GM12865 (cell line): Measurements from ENCODE around the gene EXOC4.

Experiments used
- DNase-seq: peaks from one replicate; pipeline ENCODE4 v3.0.0; 2010; ENCODE audit warnings: low read depth
- H3K4me3 ChIP-seq: 2 replicates; pipeline ENCODE4 v1.5.1; 2011; ENCODE audit warnings: mild to moderate bottlenecking, low read depth, low read length, control low read depth
- TF ChIP-seq, protein P1 (sequence below): IDR thresholded peaks from 2 replicates; pipeline ENCODE4 v1.5.1; 2011; ENCODE audit warnings: low read length, control low read depth, low read depth, inconsistent platforms; ENCODE audit not compliant: insufficient read depth; ENCODE audit errors: missing control alignments

Gene EXOC4

DNA sequence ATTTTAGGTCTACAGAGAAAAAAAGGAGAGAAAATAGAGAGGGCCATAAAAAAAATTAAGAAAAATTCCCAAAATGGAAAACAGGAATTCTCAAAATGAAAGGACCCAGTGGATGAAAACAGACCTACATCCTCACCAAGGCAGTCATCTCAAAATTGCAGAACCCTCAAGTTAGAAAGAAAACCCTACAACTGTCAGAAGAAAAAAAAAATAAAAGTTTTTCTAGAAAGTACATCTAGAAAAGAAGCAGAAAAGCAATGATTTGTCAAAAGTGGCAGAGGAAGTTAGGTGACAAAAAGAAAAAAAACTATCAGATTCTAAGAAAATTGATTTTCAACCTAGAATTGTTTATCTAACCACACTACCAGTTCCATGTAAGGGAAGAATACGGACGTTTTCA is 706.6 kb downstream of the EXOC4 start:
- DNase-seq: no peak
- H3K4me3 ChIP-seq: no peak overlapping the region
- TF ChIP-seq, protein P1, sequence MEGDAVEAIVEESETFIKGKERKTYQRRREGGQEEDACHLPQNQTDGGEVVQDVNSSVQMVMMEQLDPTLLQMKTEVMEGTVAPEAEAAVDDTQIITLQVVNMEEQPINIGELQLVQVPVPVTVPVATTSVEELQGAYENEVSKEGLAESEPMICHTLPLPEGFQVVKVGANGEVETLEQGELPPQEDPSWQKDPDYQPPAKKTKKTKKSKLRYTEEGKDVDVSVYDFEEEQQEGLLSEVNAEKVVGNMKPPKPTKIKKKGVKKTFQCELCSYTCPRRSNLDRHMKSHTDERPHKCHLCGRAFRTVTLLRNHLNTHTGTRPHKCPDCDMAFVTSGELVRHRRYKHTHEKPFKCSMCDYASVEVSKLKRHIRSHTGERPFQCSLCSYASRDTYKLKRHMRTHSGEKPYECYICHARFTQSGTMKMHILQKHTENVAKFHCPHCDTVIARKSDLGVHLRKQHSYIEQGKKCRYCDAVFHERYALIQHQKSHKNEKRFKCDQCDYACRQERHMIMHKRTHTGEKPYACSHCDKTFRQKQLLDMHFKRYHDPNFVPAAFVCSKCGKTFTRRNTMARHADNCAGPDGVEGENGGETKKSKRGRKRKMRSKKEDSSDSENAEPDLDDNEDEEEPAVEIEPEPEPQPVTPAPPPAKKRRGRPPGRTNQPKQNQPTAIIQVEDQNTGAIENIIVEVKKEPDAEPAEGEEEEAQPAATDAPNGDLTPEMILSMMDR: no peak

DNA sequence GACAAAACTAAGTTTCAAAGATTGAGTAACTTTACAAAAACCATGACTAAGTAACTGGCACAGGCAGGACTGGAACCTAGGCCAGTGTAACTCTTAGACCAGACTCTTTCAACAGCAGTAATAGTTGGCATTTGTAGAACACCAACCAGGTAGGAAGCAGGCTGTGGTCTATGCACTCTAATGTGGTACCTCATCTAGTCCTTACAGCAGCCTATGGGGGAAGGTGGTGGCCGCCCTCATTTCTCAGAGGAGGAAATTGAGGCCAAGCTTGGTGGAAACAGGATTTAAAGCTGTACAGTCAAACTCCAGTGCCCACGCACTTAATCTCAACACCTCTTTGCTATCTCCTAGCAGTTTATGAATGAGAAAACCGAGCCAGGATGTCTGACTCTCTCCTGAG is 708.8 kb downstream of the EXOC4 start:
- no peak overlapping the region for H3K4me3 ChIP-seq
- DNase-seq: no peak
- TF ChIP-seq, protein P1: no peak

DNA sequence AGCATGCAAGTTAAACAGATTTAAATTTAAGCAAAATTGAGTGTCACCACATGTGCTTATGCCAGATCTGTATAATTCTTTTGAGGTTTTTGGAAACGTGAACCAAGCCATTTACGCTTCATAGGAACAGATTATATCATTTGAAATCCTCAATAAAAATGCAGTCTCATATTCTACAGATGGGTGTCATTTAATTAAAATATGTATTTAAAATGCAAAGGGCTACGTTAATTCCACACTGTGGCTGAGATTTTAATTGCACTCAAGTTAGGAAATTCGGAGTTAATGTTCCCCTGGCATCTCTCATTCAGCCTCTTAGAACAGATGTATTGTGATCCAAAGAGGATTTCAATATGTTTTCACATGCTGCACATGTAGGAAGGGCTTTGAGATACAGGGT is 709.8 kb downstream of the EXOC4 start:
- TF ChIP-seq, protein P1: no peak
- no peak for DNase-seq
- H3K4me3 ChIP-seq: no peak overlapping the region

DNA sequence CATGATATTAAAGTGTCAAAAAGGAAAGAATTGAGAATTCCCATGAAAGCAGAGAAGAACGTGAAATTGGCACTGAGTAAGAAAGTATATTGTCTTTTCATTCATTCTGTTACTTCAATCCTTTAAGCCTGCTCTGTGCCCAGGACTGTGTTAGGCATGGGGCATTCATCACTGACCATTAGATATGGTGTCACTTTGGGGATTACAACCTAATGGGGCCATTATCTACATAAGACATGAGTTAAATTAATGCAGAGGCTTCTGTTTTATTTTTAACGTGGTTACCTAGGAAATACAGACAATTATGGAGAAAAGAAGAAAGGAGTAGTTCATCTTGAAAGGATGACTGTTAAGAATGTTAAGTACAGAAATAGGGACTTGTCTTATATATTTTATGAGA is 710.8 kb downstream of the EXOC4 start:
- TF ChIP-seq, protein P1: no peak
- DNase-seq: no peak
- H3K4me3 ChIP-seq: no peak overlapping the region

DNA sequence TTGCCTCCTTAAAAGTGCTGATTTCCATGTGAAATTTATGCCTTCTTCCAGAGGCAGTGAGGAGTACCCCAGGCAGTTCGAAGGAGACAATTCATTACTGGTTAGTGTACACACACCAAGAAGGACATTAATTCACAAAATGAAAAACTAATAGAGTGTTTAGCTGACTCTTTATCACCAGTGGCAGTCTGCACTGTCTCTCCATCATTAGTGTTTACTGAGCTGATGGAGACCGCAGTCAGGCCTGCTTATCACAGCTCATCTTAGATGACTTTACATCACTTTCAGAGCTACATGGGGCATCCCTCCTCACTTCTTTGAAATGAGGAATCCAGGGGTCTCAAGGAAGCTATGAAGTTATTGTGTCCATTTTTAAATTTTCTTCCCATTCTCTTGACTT is 718.7 kb downstream of the EXOC4 start:
- TF ChIP-seq, protein P1: no peak
- no peak overlapping the region for H3K4me3 ChIP-seq
- DNase-seq: no peak

DNA sequence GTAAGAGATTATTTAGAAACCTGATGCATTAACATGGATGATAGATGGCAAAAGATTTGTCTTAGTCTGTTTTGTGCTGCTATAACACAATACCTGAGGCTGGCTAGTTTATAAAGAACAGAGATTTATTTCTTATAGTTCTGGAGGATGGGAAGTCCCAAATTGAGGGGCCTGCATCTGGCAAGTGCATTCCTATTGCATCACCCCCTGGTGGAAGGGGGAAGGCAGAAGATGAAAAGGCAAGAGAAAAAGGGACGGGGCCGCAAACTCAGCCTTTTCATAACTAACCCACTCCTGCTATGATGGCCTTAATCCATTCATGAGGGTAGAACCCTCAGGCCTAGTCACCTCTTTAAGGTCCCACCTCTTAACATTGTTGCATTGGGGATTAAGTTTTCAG is 720.8 kb downstream of the EXOC4 start:
- DNase-seq: no peak
- H3K4me3 ChIP-seq: no peak overlapping the region
- TF ChIP-seq, protein P1: no peak

DNA sequence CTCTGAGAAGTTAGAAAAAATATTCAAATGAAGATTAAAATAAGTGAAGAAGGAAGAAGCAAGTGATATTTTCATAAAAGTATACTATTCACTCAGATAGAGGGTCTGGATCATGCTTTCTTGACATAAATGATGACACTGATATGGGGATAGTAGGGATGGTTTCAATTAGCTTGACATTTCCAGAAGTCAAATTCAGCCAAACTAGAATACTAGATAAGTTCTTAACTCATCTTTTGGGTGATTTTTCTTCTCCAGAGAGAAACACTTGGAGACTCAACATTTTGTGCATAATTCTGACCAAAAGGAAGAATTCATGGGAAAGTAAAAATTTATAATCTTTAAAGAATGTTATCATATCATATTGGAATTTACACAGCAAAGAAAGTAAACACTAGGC is 722.3 kb downstream of the EXOC4 start:
- no peak overlapping the region for H3K4me3 ChIP-seq
- DNase-seq: no peak
- TF ChIP-seq, protein P1: no peak
